ENCODE measurements around the gene MKI67.

Gene MKI67

DNA sequence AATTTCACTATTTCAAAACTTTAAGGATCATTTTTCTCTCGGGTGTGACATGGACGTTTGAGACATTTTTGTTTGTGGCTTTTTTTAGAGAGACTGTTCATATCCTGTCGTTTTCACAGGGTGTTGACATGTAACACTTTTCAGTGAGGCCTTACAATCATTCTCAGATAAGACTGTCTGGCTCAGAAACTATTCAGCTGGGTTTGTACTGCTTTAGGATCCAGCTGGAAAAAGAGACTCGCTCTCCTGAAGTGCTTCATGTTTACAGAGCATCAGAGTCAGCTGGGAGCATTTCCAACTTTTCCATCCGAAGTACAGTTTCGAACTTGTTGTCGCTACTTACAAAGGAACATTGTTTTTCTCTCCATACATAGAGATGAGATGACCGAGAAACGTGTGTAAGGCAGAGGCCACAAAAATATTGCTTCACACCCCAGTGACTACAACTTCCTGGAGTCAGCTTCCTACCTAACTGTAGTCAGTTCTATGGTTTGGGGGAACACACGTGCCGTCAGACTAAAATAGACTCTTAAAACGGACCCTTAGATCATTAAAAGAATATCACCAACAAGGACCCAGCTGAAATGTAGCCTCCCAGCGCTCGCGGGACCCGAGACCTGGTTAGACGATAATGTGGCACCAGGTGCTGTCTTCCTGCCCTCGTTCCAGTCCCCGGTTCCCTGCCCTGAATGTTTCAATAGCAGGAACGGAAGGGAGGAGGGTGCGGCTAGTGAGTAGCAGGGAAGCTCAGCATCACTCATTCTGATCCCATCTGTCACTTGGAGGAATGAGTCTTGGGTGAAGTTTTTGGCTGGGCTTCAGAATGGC is 78.0 kb downstream of the MKI67 start:
- DNase-seq: no peak

DNA sequence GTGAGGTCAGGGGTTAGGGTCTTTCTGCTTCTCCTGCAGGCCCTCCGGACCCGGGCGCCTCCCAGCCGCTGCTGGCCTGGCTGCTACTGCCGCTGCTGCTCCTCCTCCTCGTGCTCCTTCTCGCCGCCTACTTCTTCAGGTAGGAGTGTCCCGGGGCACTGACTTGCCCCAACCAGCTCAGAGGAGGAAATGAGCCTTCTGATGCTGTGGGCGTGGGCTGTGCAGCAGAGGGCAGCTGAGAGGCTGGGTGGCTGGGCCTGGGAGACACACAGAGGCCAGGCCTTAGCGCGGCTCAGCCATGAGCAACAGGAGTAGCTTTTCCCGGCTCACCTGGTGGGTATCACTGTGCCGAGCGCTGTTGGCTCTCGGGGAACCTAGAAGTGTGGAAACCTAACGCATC is 78.9 kb downstream of the MKI67 start:
- peak; percentile 77 to 82 for DNase-seq

DNA sequence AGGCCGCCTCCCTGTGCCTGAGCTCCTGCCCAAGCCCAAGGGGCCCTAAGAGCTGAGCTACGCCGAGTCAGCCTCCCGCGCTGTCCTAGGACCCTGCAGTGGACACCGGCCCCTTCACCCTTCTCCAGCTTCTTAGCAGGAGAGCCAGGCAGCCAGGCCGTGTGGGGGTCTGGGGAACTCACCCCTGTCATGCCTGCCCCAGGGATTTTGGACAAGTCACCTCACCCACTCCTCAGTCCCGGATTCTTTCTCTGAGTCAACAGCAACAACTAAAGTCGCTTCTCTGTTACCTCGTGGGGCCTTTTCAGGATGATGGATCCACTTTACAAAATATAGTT is 79.3 kb downstream of the MKI67 start:
- DNase-seq: no peak

All from activated CD4-positive, alpha-beta T cell treated with anti-CD3 and anti-CD28 coated beads, Interleukin-2, amount 50 U/mL, for 4 hours (primary cell).